ENCODE measurements around the gene ASTN2.

Gene ASTN2

GRCh38 chr9:116689486-116690032 lies 725.3 kb downstream of the ASTN2 start:
- in situ Hi-C loops (cut with HindIII; ENCODE audit: low sequenced_read_pairs), result no loop called here

GRCh38 chr9:116688806-116689485 lies 725.9 kb downstream of the ASTN2 start:
- in situ Hi-C loops (cut with HindIII; ENCODE audit: low sequenced_read_pairs), result no loop called here

- in situ Hi-C loops (cut with HindIII; ENCODE audit: low sequenced_read_pairs), result no loop called here
Measured at GRCh38 chr9:116687754-116688135, 727.1 kb downstream of the ASTN2 start.

DNA sequence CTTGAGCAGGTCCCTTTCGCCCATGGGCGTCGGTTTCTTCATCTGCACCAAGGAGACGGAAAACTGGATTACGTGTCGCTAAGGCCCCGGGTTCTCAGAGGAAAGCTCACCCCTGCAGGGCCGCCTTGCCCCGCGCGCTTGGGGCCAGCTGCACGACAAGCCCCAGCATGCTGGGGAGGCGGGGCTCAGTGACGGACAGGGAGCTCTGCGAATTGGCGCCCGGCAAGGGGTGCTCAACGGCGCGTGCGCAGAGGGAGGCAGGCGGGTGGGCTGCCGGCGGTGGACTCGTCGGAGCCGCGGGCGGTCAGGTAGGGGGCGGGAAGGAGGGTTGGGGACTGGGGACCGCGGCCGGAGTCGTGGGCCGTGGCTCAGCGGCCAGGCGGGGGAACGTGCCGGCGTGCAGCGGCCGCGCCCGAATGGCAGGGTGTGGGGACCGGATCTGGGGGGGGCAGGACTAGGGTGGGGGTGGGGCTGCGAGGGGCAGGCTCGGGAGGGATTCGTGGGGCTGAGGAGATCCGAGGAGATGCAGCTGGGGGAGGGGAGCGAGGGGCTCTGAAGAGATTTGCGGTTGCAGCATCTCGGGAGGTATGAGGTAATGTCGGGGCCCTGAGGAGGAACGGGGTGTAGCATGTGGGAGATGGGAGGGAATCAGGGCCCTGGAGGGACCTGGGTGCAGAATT lies 727.6 kb downstream of the ASTN2 start, which contains the start of gene TRIM32:
Gene TRIM32 (plus strand): TSS at position 232 of the 680 bp plus-strand sequence. CDS start 10,438 bp downstream, outside the sequence.
- in situ Hi-C loops (cut with HindIII; ENCODE audit: low sequenced_read_pairs), result no loop called here

DNA sequence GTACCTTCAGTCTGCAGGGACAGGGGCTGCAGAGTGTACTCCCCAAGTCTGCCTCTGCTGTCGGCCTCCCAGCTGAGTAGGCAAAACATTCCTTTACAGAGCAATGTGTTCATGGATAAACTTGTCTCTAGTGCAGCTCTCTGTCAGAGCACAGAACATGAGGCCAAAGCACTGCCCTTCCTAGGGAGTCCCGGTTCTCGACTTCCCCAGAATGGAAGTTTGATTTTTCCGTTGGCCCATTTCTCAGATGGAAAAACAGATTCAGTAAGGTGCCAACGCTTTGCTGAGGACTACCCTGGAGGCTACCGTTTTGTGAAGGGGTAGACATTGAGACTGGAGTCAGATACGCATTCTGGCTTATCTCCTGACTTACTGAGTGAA lies 728.2 kb downstream of the ASTN2 start:
- in situ Hi-C loops (cut with HindIII; ENCODE audit: low sequenced_read_pairs), result no loop called here

DNA sequence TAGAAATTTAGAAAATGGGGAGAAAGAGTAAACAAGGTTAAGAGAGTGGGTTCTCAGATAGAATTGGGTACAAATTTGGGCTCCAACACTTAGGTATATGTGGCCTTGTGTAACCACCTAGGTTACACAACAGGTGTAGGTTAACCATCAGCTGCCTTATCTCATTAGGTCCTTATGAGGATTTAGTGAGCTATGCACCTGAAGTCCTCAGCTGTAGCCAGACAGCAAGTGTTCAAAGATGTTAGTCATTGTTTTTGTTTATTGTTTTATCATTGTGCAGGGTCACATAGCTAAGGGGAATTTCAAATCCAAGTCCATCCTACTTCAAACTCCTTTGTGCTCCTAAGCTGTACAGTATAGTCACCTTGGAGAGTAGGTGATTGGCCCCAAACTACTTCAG lies 728.7 kb downstream of the ASTN2 start:
- in situ Hi-C loops (cut with HindIII; ENCODE audit: low sequenced_read_pairs), result no loop called here

GRCh38 chr9:116685166-116685565 lies 729.7 kb downstream of the ASTN2 start:
- in situ Hi-C loops (cut with HindIII; ENCODE audit: low sequenced_read_pairs), result no loop called here

GRCh38 chr9:116683535-116683934 lies 731.3 kb downstream of the ASTN2 start:
- in situ Hi-C loops (cut with HindIII; ENCODE audit: low sequenced_read_pairs), result no loop called here

DNA sequence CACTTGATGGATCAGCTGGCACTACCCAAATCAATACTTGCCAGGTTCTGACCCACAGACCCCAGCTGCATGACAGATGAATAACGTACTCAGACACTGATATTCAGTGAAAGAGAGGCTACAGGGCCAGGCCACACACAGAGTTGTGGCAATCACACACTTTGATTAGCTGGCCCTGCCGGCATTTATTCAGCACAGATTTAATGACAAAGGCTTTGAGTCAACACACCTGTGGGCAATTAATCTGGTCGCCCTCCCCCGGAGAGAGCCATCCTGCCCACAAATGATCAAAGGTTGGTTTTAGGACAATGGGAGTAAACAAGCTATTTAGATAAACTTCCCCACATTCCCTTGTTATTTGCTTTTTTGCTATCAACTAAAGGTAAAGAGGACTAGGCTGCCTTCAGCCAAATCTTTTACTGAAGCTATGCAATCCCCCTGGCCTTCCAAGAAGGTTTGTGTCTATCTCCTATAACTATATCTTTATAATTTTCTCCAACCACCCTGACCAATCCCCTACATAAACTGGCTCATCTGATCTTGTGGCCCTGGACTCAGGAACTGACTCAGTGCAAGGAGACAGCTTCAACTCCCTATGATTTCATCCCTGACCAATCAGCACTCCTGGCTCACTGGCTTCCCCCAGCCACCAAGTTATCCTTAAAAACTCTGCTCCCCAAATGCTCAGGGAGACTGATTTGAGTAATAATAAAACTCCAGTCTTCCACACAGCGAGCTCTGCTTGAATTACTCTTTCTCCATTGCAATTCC lies 740.5 kb downstream of the ASTN2 start:
- in situ Hi-C loops (cut with HindIII; ENCODE audit: low sequenced_read_pairs), result loop anchor here (25.0 kb wide), 1 partner anchor 1087 kb away; no protein-coding TSS in a partner anchor

DNA sequence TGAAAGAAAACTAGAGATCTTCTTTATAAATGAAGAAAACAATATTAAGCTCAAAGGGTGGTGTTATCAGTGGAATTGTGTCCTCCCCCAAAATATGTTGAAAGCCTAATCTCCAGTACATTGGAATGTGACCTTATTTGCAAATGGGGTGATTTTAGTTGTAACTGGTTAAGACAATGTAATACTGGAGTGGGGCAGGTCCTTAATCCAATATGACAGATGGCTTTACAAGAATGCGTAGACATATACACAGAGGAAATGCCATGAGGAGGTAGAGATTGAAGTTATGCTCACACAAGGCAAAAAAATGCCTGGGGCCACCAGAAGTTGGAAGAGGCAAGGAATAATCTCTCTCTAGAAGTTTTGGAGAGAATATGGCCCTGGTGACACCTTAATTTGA lies 741.5 kb downstream of the ASTN2 start:
- in situ Hi-C loops (cut with HindIII; ENCODE audit: low sequenced_read_pairs), result loop anchor here (25.0 kb wide), 1 partner anchor 1086 kb away; no protein-coding TSS in a partner anchor

DNA sequence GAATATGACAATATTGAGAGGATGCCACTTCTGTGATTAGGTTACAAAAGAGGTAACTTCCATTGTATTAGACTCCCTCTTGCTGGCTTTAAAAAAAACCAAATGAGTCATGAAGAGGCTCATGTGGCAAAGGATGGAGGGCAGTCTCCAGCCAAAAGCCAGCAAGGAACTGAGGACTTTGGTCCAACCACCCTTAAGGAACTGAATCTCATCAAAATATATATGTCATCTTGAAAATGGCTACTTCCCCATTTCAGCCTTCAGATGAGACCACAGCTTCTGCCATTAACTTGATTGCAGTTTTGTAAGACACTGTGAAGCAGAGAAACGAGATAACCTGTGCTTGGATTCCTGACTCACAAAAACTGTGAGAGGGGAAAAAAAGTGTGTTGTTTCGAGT lies 743.3 kb downstream of the ASTN2 start:
- in situ Hi-C loops (cut with HindIII; ENCODE audit: low sequenced_read_pairs), result loop anchor here (25.0 kb wide), 1 partner anchor 1084 kb away; no protein-coding TSS in a partner anchor

- in situ Hi-C loops (cut with HindIII; ENCODE audit: low sequenced_read_pairs), result loop anchor here (25.0 kb wide), 1 partner anchor 1082 kb away; no protein-coding TSS in a partner anchor
Measured at GRCh38 chr9:116668970-116669695, 745.7 kb downstream of the ASTN2 start.

GRCh38 chr9:116663581-116663980 lies 751.3 kb downstream of the ASTN2 start:
- in situ Hi-C loops (cut with HindIII; ENCODE audit: low sequenced_read_pairs), result loop anchor here (25.0 kb wide), 1 partner anchor 1076 kb away; no protein-coding TSS in a partner anchor

- in situ Hi-C loops (cut with HindIII; ENCODE audit: low sequenced_read_pairs), result loop anchor here (25.0 kb wide), 1 partner anchor 1075 kb away; no protein-coding TSS in a partner anchor
Measured at GRCh38 chr9:116662646-116663310, 752.1 kb downstream of the ASTN2 start.

DNA sequence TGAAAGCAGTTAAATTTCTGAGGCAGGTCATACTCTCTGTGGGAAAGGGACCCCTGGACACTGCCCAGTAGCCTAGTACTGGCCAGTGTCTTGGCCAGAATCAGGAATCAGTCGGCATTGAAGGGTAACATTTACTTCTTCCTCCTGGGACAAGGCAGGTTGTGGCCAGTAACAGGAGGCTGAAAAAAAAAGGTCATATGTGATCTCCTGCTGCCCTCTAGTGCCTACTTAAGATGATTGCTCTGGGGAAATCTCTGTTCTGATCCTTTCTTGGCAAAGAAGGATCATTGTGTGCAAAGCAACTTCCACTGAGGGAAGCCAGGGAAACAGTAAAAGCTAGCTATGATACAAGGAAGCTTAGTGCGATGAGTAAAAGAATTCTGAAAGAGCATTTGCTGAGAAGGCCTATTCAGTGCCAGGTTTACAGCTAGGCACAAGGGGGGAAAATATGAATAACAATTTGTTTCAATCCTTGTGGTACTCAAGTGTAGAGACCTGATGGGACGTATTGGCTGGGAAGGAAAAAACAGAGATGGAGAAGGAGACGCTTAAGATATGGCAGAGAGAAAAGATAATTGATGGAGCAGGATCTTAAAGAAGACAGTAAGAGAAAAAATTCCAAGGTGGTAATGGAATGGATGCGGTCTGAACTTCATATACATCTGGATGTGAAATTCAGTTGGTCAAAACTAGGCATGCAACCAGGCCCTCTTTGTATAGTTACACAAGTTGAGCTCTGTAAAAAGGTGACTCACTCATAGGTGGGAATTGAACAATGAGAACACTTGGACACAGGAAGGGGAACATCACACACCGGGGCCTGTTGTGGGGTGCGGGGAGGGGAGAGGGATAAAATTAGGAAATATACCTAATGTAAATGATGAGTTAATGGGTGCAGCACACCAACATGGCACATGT lies 753.6 kb downstream of the ASTN2 start:
- in situ Hi-C loops (cut with HindIII; ENCODE audit: low sequenced_read_pairs), result loop anchor here (25.0 kb wide), 1 partner anchor 1074 kb away; no protein-coding TSS in a partner anchor

GRCh38 chr9:116658265-116658664 lies 756.6 kb downstream of the ASTN2 start:
- in situ Hi-C loops (cut with HindIII; ENCODE audit: low sequenced_read_pairs), result loop anchor here (25.0 kb wide), 1 partner anchor 1071 kb away; no protein-coding TSS in a partner anchor

GRCh38 chr9:116656977-116657376 lies 757.9 kb downstream of the ASTN2 start:
- in situ Hi-C loops (cut with HindIII; ENCODE audit: low sequenced_read_pairs), result loop anchor here (25.0 kb wide), 1 partner anchor 1070 kb away; no protein-coding TSS in a partner anchor

- in situ Hi-C loops (cut with HindIII; ENCODE audit: low sequenced_read_pairs), result loop anchor here (25.0 kb wide), 1 partner anchor 1069 kb away; no protein-coding TSS in a partner anchor
Measured at GRCh38 chr9:116656501-116656971, 758.3 kb downstream of the ASTN2 start.

Data from endothelial cell of hepatic sinusoid (primary cell).